AG20443 (cell line): ENCODE measurements around the gene SLC28A1.

Experiments
- DNase-seq: peaks from one replicate; pipeline ENCODE4 v3.0.0; 2012; ENCODE audit warnings: low spot score, mixed read lengths

The SLC28A1 gene

GRCh38 chr15:84883916-84884781, at the start of gene SLC28A1:
Gene SLC28A1, plus strand, starts transcription at chr15:84884662. Its CDS starts 3,099 bp downstream, at chr15:84887761.
- no peak for DNase-seq

- DNase-seq: no peak
Measured at GRCh38 chr15:84834969-84835368, 49.5 kb upstream of the SLC28A1 start.

- DNase-seq: no peak
Measured at GRCh38 chr15:84835661-84836337, 48.7 kb upstream of the SLC28A1 start.

GRCh38 chr15:84836844-84837243, 47.6 kb upstream of the SLC28A1 start:
- no peak for DNase-seq

- no peak for DNase-seq
Measured at GRCh38 chr15:84839714-84840113, 44.7 kb upstream of the SLC28A1 start.

- no peak for DNase-seq
Measured at GRCh38 chr15:84840255-84840654, 44.2 kb upstream of the SLC28A1 start.

GRCh38 chr15:84840741-84841429, 43.6 kb upstream of the SLC28A1 start:
- peak; percentile 90 for DNase-seq

GRCh38 chr15:84842781-84843180, 41.7 kb upstream of the SLC28A1 start:
- no peak for DNase-seq

GRCh38 chr15:84844964-84845363, 39.5 kb upstream of the SLC28A1 start:
- no peak for DNase-seq

GRCh38 chr15:84845631-84846030, 38.8 kb upstream of the SLC28A1 start:
- peak; percentile 64 for DNase-seq

- no peak for DNase-seq
Measured at GRCh38 chr15:84846269-84846668, 38.2 kb upstream of the SLC28A1 start.

GRCh38 chr15:84847382-84847781, 37.1 kb upstream of the SLC28A1 start:
- DNase-seq: no peak

GRCh38 chr15:84852212-84852611, 32.2 kb upstream of the SLC28A1 start:
- DNase-seq: no peak

- DNase-seq: no peak
Measured at GRCh38 chr15:84855136-84855535, 29.3 kb upstream of the SLC28A1 start.

GRCh38 chr15:84855765-84856164, 28.7 kb upstream of the SLC28A1 start:
- DNase-seq: no peak

- no peak for DNase-seq
Measured at GRCh38 chr15:84856731-84857417, 27.6 kb upstream of the SLC28A1 start.

- DNase-seq: no peak
Measured at GRCh38 chr15:84857418-84858004, 27.0 kb upstream of the SLC28A1 start.

GRCh38 chr15:84858231-84858630, 26.2 kb upstream of the SLC28A1 start:
- no peak for DNase-seq

GRCh38 chr15:84859144-84859543, 25.3 kb upstream of the SLC28A1 start:
- DNase-seq: no peak

GRCh38 chr15:84859651-84860050, 24.8 kb upstream of the SLC28A1 start:
- no peak for DNase-seq

- no peak for DNase-seq
Measured at GRCh38 chr15:84861781-84862180, 22.7 kb upstream of the SLC28A1 start.
